Measurements from ENCODE around the gene RACK1. TPM values are rescaled to one million over a fixed set of nuclear protein-coding genes. Genes with fewer than 3 reads are reported as not detected.
A peak's percentile ranks its signal among the peaks of the same experiment; 100 is the strongest.

Gene RACK1
- total RNA-seq, 1 experiment from 2014 or later = 4,964 TPM

GRCh38 chr5:181259974-181260719 lies 16.4 kb upstream of the RACK1 start:
- DNase-seq (ENCODE audit: low spot score) = no peak

- no peak for DNase-seq (ENCODE audit: low spot score)
Measured at GRCh38 chr5:181259283-181259682, 15.6 kb upstream of the RACK1 start.

GRCh38 chr5:181258576-181258975 lies 14.9 kb upstream of the RACK1 start:
- DNase-seq (ENCODE audit: low spot score) = no peak

- no peak for DNase-seq (ENCODE audit: low spot score)
Measured at GRCh38 chr5:181255836-181256578, 12.3 kb upstream of the RACK1 start.

GRCh38 chr5:181255276-181255675 lies 11.6 kb upstream of the RACK1 start:
- DNase-seq (ENCODE audit: low spot score) = no peak

- DNase-seq (ENCODE audit: low spot score) = no peak
Measured at GRCh38 chr5:181248277-181248676, 4.6 kb upstream of the RACK1 start.

- DNase-seq (ENCODE audit: low spot score) = peak; percentile 85
Measured at GRCh38 chr5:181246276-181247049, 2.8 kb upstream of the RACK1 start.

GRCh38 chr5:181245427-181246275 lies 1.9 kb upstream of the RACK1 start:
- no peak for DNase-seq (ENCODE audit: low spot score)

GRCh38 chr5:181243018-181243563 lies 615 bp downstream of the RACK1 start:
- DNase-seq (ENCODE audit: low spot score) = no peak

GRCh38 chr5:181242031-181242451 lies 1.7 kb downstream of the RACK1 start:
- peak; percentile 20 for DNase-seq (ENCODE audit: low spot score)

GRCh38 chr5:181241393-181241975 lies 2.2 kb downstream of the RACK1 start:
- DNase-seq (ENCODE audit: low spot score) = peak; percentile 90

GRCh38 chr5:181239062-181239663 lies 4.5 kb downstream of the RACK1 start:
- no peak for DNase-seq (ENCODE audit: low spot score)

- no peak for DNase-seq (ENCODE audit: low spot score)
Measured at GRCh38 chr5:181237729-181238385, 5.8 kb downstream of the RACK1 start.

GRCh38 chr5:181236954-181237641 lies 6.6 kb downstream of the RACK1 start:
- DNase-seq (ENCODE audit: low spot score) = no peak

GRCh38 chr5:181236471-181236870 lies 7.2 kb downstream of the RACK1 start:
- no peak for DNase-seq (ENCODE audit: low spot score)

- no peak for DNase-seq (ENCODE audit: low spot score)
Measured at GRCh38 chr5:181235689-181236366, 7.9 kb downstream of the RACK1 start.

GRCh38 chr5:181235323-181235688 lies 8.4 kb downstream of the RACK1 start:
- no peak for DNase-seq (ENCODE audit: low spot score)

GRCh38 chr5:181234455-181235306 lies 9.0 kb downstream of the RACK1 start:
- DNase-seq (ENCODE audit: low spot score) = no peak
